Measurements from ENCODE around the gene FOXN3.

FOXN3 gene

DNA sequence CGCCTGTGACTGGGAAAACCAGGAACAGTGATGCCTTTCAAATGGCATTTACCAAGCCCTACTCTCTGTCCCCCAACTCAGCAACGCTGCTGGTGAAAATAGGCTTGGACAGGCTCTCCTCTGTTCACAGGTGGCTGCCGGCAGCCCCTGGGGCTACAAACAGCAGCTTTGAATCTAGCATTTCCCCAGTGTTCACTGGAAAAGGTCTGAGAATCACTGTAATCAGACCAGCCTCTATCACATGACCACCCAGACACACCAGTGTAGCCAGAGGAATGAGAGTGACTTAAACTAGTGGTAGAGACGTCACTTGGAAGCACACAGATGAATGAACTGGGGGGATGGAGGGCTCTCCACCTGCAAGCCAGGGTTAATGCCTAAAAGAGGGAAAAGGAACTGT, 151.8 kb downstream of the FOXN3 start:
- TF ChIP-seq, protein P1, sequence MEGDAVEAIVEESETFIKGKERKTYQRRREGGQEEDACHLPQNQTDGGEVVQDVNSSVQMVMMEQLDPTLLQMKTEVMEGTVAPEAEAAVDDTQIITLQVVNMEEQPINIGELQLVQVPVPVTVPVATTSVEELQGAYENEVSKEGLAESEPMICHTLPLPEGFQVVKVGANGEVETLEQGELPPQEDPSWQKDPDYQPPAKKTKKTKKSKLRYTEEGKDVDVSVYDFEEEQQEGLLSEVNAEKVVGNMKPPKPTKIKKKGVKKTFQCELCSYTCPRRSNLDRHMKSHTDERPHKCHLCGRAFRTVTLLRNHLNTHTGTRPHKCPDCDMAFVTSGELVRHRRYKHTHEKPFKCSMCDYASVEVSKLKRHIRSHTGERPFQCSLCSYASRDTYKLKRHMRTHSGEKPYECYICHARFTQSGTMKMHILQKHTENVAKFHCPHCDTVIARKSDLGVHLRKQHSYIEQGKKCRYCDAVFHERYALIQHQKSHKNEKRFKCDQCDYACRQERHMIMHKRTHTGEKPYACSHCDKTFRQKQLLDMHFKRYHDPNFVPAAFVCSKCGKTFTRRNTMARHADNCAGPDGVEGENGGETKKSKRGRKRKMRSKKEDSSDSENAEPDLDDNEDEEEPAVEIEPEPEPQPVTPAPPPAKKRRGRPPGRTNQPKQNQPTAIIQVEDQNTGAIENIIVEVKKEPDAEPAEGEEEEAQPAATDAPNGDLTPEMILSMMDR (IDR thresholded peaks at IDR 0.05; ENCODE audit: control extremely low read depth, extremely low read depth, low read depth, missing control alignments): no peak
- DNase-seq (ENCODE audit: extremely low spot score): no peak
- ChIA-PET POLR2A (no interaction called here), CTCF (interaction anchor here (0.9 kb wide), 1 partner anchor 22 kb away, joined by 4 read pairs; no protein-coding TSS in a partner anchor)

DNA sequence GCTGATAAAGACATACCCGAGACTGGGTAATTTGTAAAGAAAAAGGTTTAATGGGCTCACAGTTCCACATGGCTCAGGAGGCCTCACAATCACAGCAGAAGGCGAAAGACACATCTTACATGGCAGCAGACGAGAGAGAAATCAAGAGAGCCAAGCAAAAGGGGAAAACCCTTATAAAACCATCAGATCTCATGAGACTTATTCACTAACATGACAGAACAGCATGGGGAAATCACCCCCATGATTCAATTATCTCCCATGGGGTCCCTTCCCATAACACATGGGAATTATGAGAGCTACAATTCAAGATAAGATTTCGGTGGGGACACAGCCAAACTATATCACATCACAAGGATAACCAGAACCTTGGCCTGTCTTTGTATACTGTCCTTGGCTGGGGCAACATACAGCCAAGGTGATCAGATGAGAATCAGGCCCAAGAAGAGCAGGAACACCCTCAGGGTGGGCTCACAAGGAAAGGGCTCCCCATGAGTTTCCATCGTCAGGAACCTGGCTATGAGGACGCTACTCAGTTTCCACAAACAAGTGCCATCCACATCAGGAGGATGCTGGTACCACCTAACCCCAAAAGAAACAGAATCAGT, 152.7 kb downstream of the FOXN3 start:
- CTCF ChIA-PET: interaction anchor here (0.9 kb wide), 1 partner anchor 22 kb away, joined by 4 read pairs; no protein-coding TSS in a partner anchor
- POLR2A ChIA-PET: interaction anchor here (0.6 kb wide), 1 partner anchor 432 kb away, joined by 4 read pairs; no protein-coding TSS in a partner anchor
- no peak for DNase-seq (ENCODE audit: extremely low spot score)
- TF ChIP-seq, protein P1 (IDR thresholded peaks at IDR 0.05; ENCODE audit: control extremely low read depth, extremely low read depth, low read depth, missing control alignments): no peak

- CTCF ChIA-PET: interaction anchor here (1.7 kb wide), 1 partner anchor 11 kb away, joined by 6 read pairs; no protein-coding TSS in a partner anchor
- DNase-seq (ENCODE audit: extremely low spot score): no peak
- TF ChIP-seq, protein P1 (IDR thresholded peaks at IDR 0.05; ENCODE audit: control extremely low read depth, extremely low read depth, low read depth, missing control alignments): no peak
- POLR2A ChIA-PET: no interaction called here
These were observed 155.0 kb downstream of the FOXN3 start for GRCh38 chr14:89262041-89262440.

DNA sequence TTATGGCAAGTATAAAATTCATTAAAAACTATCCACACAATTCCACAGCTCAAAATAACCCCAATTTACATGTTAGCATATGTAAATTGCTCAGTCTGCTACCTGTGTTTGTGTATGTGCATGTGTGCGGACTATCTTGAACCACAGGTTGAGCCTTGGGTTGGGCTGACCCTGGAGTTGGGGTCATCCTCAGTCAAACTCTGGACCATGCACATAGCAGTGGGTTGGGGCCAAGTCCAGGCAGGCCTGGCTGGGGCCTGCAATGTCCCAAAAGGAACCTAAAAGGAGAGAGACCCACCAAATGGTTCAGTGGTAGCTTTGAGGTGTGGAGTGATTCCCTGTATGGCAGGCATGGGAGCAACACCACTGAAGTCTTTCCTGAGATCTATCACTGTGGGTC, 156.1 kb downstream of the FOXN3 start:
- TF ChIP-seq, protein P1 (IDR thresholded peaks at IDR 0.05; ENCODE audit: control extremely low read depth, extremely low read depth, low read depth, missing control alignments): no peak
- ChIA-PET POLR2A (no interaction called here), CTCF (interaction anchor here (0.8 kb wide), 1 partner anchor 44 kb away, joined by 3 read pairs; no protein-coding TSS in a partner anchor)
- DNase-seq (ENCODE audit: extremely low spot score): no peak

GRCh38 chr14:89259951-89260609, 157.0 kb downstream of the FOXN3 start:
- TF ChIP-seq, protein P1 (IDR thresholded peaks at IDR 0.05; ENCODE audit: control extremely low read depth, extremely low read depth, low read depth, missing control alignments): no peak
- ChIA-PET CTCF (interaction anchor here (0.8 to 2.0 kb wide), 5 partner anchors 11 to 82 kb away, joined by 3 to 13 read pairs (median 6); no protein-coding TSS in a partner anchor), POLR2A (no interaction called here)
- DNase-seq (ENCODE audit: extremely low spot score): no peak

DNA sequence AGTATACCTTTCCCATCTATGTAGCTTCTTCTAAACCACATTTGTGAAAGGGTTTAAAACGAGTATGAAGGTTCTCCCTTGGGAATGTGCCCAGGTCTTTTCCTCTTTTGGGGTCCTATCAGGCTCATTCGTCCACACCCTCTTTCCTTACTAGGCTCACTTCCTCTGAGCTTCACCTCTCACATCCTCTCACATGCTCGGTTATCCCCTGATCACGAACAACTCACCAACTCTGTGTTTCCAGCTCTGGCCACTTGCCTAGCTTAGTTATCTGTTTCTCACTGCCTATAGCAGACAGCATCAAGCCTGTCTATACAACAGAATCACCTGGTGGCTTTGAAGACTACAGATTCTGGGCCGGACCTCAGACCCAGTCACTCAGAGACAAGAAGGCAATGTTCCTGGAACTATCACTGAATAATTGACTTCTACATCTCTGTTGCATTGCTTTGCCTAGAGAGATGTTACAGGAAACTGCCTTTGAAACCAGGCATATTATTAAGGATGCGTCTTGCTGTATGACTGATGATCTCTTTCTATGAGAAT, 158.2 kb downstream of the FOXN3 start:
- POLR2A ChIA-PET: no interaction called here
- TF ChIP-seq, protein P1 (IDR thresholded peaks at IDR 0.05; ENCODE audit: control extremely low read depth, extremely low read depth, low read depth, missing control alignments): no peak
- CTCF ChIA-PET: interaction anchor here (1.1 to 2.0 kb wide), 5 partner anchors 10 to 16 kb away, joined by 3 to 13 read pairs (median 5); no protein-coding TSS in a partner anchor
- DNase-seq (ENCODE audit: extremely low spot score): peak; percentile 31
